GM21737 (cell line): ENCODE data around the gene KY.

Experiments
- ATAC-seq: cut with Tn5 transposase; IDR thresholded peaks from one replicate; pipeline ENCODE4 v1.9.1; 2021; ENCODE audit warnings: mild to moderate bottlenecking, moderate library complexity; ENCODE audit not compliant: unreplicated experiment

Gene KY

GRCh38 chr3:134647902-134648760 is 2.7 kb downstream of the KY start:
- ATAC-seq = no peak

- no peak for ATAC-seq
These were observed 4.7 kb downstream of the KY start for GRCh38 chr3:134646086-134646485.

GRCh38 chr3:134645515-134645914 is 5.3 kb downstream of the KY start:
- no peak for ATAC-seq

- ATAC-seq = no peak
These were observed 5.9 kb downstream of the KY start for GRCh38 chr3:134644731-134645514.

GRCh38 chr3:134643150-134643675 is 7.6 kb downstream of the KY start:
- no peak for ATAC-seq

GRCh38 chr3:134642445-134643149 is 8.2 kb downstream of the KY start:
- no peak for ATAC-seq

- no peak for ATAC-seq
These were observed 9.0 kb downstream of the KY start for GRCh38 chr3:134641671-134642300.

DNA sequence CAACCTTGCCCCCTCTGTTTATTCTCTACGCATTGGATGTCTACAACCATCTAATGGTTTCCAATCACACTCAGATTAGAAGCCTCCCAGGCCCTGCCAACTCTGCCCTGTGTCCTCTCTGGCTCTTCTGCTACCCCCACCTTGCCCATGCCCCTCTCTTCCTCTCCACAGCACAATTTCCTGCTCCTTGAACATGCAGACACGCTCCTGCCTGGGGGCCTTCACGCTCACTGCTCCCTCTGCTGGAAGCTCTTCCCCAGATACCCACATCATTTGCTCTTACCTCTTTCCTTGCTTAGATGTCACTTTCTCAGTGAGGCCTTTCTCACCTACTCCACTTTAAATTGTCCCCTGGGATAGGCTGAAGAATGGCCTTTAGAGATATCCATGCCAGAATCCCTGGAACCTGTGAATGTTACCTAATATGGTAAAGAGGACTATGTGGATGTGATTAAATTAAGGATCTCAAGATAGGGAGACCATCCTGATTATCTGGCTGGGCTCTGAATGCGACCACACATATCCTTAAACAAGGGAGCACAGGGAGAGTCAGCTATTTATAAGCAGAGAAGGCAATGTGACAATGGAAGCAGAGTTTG is 9.9 kb downstream of the KY start:
- ATAC-seq = no peak

GRCh38 chr3:134640378-134640777 is 10.4 kb downstream of the KY start:
- ATAC-seq = no peak

GRCh38 chr3:134638385-134639030 is 12.3 kb downstream of the KY start:
- ATAC-seq = no peak

DNA sequence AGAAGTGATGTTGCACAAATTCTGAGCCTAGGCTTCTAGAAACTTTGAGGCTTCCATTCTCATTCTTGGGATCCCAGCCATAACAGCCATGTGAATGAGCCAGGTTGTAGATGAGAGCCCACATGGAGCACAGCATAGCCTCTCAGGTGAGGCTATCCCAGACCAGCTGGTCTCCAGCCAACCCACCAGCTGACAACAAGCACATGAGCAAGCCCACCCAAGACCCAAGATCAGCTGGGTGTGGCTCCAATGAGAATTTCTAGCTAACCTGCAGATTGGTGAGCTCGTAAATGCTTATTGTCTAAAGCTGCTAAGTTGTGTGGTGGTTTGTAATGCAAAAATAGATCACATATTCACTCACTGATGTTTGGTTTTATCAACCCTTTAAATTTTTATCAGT is 14.4 kb downstream of the KY start:
- ATAC-seq = no peak

- no peak for ATAC-seq
These were observed 20.3 kb downstream of the KY start for GRCh38 chr3:134630506-134630905.

DNA sequence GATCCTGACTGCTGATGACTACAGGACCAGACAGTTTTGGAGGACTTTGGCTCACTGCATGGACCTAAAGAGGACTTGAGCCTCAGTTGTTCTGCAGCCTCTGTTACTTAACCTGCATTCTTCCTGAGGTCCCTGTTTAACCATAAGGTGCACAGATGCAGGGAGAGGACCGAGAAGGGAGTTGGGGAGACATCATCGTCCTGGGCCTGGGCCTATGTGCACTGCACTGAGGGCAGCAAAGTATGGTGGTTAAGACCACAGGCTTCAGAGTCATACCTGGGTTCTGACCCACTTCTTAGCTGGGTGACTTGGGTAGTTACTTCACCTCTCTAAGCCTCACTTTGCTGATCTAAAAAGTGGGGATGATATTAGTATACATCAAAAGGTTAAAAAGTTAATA is 21.9 kb downstream of the KY start:
- no peak for ATAC-seq

DNA sequence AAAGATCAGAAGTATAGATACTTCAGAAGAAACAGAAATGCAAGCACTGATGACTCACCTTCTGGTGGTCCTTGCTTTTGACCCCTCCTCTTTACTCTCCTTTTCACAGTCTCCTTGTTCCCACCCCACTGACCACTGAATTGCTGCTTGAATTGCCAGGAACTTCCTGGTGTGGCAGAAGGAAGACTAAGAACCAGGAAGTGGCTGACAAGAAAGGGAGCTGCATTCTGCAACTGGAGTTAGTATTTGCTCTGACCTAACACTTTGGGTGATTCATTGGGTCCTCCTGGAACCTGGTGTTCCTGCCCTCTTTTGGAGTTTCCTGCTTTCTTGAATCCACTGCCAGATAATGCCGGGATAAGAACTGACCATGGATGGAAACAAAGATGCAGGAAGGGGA is 23.0 kb downstream of the KY start:
- no peak for ATAC-seq

GRCh38 chr3:134625885-134626741 is 24.7 kb downstream of the KY start:
- no peak for ATAC-seq

DNA sequence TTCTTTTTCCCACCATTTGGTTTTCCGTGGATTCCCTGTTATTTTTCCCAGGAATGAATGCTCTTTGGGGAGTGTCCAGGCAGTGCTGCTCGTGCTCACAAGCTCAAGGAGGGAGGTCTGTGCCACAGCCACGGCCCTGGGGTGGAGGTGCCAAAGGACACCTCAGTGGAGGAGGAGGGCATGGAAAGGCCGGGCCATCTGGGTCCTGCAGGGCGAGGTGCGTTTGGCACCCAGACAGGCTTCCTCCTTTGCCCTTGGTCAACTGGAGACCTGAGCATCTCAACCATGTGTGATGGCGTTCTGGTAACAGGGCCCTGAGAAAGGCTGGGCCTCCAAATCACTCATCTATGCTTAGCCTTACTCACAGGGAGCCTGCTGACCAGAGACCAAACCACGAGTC is 25.4 kb downstream of the KY start:
- no peak for ATAC-seq

DNA sequence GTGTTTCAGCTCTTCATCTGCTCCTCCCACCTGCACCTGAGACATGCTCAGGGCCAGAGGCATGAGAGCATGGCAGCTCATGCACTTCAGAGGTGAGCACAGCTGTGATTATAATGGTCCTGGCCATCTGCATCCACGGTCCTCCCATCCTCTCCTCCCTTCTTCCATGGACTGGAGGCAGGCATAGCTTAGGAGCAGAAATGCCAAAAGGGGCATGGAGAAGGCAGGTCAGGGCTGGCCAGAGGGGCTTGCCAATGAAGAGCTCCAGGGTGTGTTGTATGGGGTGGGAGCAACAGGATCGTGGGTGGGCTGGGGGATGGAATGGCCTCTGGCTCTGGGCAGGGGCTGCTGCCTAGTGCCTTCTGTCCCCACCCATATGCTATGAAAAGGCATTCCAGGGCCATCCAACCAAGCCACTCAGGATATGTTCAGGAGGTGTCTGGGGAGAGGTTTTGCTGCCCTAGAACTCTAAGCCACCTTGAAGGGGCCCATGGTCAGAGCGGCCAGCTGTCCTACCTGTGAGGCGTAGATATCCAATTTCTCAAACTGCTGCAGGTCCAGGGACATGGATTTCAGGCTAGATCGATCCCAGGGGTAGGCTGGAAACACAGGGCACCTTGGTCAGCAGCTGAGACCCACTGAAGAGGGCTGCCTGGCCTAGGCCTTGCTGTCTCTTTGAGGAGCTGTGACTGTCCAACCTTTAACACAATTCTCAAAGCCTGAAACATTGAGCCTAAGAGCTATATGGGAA is 26.1 kb downstream of the KY start:
- no peak for ATAC-seq

DNA sequence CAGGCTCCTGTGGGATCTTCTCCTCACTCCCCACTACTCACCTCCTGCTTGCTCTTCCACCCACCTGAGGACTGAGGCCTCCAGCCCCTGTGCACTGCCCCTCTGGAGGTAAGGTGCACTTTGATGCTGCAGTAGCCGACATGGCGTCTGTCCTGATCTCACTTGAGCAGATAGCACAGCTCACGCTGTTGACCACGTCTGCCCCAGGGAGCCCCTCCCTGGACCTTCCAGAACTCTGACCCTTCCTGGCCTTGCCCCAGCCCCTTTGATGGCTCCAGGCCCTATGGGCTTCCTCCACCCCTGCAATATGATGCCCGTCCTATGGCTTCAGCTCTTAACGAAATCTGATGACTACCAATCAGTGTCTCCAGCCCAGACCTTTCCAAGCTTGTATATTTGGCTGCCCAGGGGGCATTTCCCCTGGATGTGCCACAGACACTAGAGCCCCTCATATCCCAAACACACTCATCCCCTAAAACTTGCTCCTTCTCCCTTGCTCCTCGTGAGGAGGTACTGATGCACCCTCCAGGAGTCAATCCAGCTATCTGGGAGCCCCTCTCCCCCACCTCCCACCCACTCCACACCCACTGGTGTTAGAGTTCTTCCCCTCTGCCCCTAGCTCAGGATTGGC is 27.1 kb downstream of the KY start:
- ATAC-seq = no peak
